ENCODE results near the gene TGFBR3. TPM values are rescaled to one million over a fixed set of nuclear protein-coding genes. Genes with fewer than 3 reads are reported as not detected.

The TGFBR3 gene
- total RNA-seq, 4 donors from 2014 or later: 87.8 to 388 (median 212) TPM

DNA sequence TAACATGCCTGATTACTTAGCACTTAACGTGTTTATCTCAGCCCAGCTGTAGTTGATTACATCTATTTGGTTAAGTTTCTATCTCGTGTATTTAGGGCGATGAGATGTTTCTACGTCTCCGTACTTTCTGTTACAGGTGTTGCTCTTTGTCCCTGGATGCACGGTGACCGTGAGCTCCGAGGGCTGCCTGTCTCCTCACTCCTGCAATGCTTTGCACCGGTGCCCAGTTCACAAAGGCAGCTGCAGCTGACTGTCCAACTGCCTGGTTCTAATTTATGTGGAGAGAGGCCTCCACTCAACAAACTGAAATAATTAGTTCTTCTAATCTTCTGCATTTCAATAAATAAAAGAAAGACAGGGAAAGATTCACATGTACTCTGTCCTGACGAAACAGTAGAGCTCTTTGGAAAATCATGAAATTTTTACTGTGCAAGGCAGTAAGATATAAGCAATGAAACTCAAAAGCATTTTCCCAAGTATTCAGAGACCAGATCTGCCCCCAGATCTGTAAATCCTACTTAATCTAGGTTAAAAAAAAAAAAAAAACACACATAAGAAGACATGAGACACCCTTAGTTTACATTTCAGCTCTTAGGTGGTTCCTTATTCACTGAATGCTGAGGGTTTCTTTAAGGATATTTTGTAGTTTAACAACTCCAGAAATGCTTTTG is 108.2 kb downstream of the TGFBR3 start:
- Histone ChIP-seq H3K9me3 (no peaks in the 10 kb centered on the region), H3K36me3 (no peaks in the 10 kb centered on the region), H3K4me1 (peaks cover 0 to 6% of the 10 kb centered on the region in 2 donors), H3K4me3 (no peak overlapping the region), H3K27me3 (no peaks in the 10 kb centered on the region), H3K27ac (peak overlapping the region; percentile 39 to 74)
- intact Hi-C loops (cut with DNase I; ENCODE audit: low total_unique reads): no loop called here
- TF ChIP-seq POLR2A (IDR thresholded peaks at IDR 0.05): no peak
- no peak for TF ChIP-seq CTCF (IDR thresholded peaks at IDR 0.05)
- DNase-seq: no peak

DNA sequence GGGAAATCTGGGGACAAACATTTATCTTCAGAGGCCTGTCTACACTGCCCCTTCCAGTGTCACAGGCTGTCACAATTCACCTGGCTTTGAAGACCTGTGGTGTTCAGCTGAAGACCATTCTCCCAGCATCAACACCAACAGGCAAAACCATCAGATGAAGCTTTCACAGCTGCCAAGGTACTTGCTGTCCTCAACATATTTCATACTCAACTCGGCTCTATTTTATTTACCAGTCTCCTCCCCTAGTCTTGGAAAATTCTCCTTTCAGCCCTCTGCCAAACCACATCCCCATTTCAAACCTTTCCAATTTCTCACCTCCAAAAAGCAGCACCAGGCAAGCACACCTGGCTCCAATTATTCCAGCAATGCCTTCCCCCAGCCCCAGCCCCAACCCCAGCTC is 108.8 kb downstream of the TGFBR3 start:
- Histone ChIP-seq H3K9me3 (no peaks in the 10 kb centered on the region), H3K4me1 (peaks cover 0 to 6% of the 10 kb centered on the region in 2 donors), H3K27me3 (no peaks in the 10 kb centered on the region), H3K4me3 (no peak overlapping the region), H3K36me3 (no peaks in the 10 kb centered on the region), H3K27ac (peak overlapping the region; percentile 39 to 74)
- intact Hi-C loops (cut with DNase I; ENCODE audit: low total_unique reads): no loop called here
- TF ChIP-seq POLR2A (IDR thresholded peaks at IDR 0.05) (no peak), CTCF (IDR thresholded peaks at IDR 0.05) (no peak)
- no peak for DNase-seq

DNA sequence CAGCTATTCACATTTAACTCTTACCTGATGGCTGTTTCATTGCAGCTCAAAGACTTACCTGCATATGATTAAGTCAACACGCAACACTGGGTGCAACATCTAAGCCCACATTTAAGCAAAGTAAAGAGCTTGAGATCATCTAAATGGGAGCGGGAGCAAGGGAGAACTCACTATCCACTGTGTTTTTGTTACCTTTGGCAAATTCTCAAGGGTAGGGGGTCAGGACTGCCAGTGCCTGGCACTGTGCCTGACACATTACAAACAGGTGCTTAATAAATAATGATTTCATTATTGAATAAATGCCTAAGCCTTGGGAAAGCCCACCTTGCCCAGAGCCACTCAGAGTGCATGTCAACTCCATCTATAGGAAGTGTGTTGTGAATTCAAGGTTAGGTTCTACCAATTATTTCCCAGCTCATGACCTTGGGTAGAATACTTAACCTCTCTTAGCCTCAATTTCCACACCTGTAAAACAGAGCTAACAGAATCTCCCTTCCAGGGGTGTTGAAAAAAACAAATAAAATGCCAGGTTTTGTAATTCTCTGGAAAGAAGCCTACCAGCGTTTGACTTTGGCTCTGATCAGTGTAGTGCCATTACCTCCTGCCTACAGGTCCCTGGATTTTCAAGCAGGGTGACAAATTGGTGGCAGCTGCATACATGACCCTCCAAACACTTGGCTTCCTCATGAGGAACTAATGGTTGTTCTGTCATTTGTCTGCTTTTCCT is 109.7 kb downstream of the TGFBR3 start:
- H3K4me1 ChIP-seq: peaks cover 0 to 6% of the 10 kb centered on the region in 2 donors
- H3K27me3 ChIP-seq: no peaks in the 10 kb centered on the region
- H3K36me3 ChIP-seq: no peaks in the 10 kb centered on the region
- H3K27ac ChIP-seq: no peak overlapping the region
- DNase-seq: no peak
- H3K4me3 ChIP-seq: no peak overlapping the region
- no peaks in the 10 kb centered on the region for H3K9me3 ChIP-seq
- TF ChIP-seq CTCF (IDR thresholded peaks at IDR 0.05): no peak
- intact Hi-C loops (cut with DNase I; ENCODE audit: low total_unique reads): no loop called here

GRCh38 chr1:91775227-91775626 is 110.7 kb downstream of the TGFBR3 start:
- no peak overlapping the region for H3K27ac ChIP-seq
- no peak for TF ChIP-seq CTCF (IDR thresholded peaks at IDR 0.05)
- no peak for TF ChIP-seq POLR2A (IDR thresholded peaks at IDR 0.05)
- H3K4me1 ChIP-seq: peaks cover 0 to 6% of the 10 kb centered on the region in 2 donors
- intact Hi-C loops (cut with DNase I; ENCODE audit: low total_unique reads): no loop called here
- no peaks in the 10 kb centered on the region for H3K36me3 ChIP-seq
- no peaks in the 10 kb centered on the region for H3K9me3 ChIP-seq
- no peak for DNase-seq
- H3K27me3 ChIP-seq: no peaks in the 10 kb centered on the region
- H3K4me3 ChIP-seq: no peak overlapping the region

GRCh38 chr1:91774520-91775203 is 111.3 kb downstream of the TGFBR3 start:
- Histone ChIP-seq H3K4me1 (peaks cover 0 to 6% of the 10 kb centered on the region in 2 donors), H3K27ac (peak overlapping the region in 1 of 2 donors; percentile 25), H3K9me3 (no peaks in the 10 kb centered on the region), H3K36me3 (no peaks in the 10 kb centered on the region), H3K27me3 (no peaks in the 10 kb centered on the region), H3K4me3 (no peak overlapping the region)
- intact Hi-C loops (cut with DNase I; ENCODE audit: low total_unique reads): no loop called here
- no peak for DNase-seq
- TF ChIP-seq CTCF (IDR thresholded peaks at IDR 0.05) (no peak), POLR2A (IDR thresholded peaks at IDR 0.05) (no peak)
